T-helper 9 cell (primary cell): ENCODE results near the gene MORC3.
"Not testable (repeated sequence)": the region's sequence is repeated elsewhere in the genome, so short reads cannot be mapped to it uniquely, and the experiment has no call there.

ENCODE experiments used
- DNase-seq: peaks from one replicate; pipeline ENCODE4 v3.0.0-alpha.2; 2020

MORC3 gene

DNA sequence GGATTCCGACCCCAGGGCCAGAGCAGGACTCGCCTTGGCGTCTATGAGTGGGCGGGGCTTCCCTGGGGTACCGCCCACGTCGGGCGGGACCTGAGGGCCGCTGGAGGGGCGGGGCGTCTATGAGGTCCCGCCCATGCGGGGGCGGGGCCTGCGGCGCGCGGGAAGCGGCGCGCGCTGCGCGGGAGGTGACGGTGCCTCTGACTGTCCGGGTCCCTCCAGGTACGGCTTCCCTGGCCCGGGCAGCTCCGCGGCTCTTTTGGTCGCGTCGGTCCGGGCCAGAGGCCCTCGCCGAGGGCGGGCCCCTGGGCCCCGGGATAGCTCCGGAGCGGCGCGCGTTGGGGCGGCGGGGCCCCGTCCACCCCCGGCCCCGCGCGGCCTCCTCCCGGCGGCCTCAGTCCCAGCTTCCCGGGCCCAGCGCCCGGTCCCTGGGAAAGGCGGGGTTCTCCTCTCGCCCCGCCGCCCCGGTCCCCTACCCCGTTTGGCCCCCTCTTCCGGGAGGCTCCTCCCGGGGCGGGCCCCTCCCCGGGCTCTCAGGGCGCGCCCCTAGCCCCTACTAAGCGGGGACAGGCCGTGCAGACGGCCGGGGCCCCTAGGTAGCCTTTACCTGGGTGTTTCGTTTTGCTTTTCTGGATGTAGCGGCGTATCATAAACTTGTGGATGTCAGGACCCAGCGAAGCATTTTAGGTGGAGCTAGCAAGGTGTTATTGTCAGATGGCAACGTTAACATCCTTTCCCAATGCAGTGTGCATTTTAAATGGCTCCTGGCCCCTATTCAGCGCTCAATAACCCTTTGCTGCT lies 65.4 kb downstream of the MORC3 start, which contains the start of gene CHAF1B:
Gene CHAF1B (plus strand): TSS at position 160 of the 798 bp plus-strand sequence. CDS start 745 bp downstream, outside the sequence.
- peak; percentile 79 for DNase-seq

DNA sequence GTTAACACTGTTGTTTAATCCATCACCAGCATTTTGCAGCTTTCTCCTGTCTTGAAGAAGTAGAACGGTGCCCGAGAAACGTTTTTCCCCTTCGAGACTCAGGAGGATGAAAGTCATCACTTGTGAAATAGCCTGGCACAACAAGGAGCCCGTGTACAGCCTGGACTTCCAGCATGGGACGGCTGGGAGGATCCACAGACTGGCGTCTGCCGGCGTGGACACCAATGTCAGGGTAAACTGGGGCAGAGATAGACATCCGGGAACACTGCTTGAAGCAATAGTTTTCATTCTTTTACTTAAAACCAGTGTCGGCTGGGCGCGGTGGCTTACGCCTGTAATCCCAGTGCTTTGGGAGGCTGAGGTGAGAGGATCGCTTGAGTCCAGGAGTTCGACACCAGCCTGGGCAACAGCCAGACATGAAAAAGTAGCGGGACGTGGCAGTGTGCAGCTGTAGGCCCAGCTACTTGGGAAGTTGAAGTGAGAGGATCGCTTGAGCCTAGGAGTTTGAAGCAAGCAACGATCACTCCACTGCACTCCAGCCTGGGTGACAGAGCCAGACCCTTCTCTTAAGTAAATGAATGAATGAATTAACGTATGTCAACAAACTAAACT lies 66.1 kb downstream of the MORC3 start:
- DNase-seq: no peak

DNA sequence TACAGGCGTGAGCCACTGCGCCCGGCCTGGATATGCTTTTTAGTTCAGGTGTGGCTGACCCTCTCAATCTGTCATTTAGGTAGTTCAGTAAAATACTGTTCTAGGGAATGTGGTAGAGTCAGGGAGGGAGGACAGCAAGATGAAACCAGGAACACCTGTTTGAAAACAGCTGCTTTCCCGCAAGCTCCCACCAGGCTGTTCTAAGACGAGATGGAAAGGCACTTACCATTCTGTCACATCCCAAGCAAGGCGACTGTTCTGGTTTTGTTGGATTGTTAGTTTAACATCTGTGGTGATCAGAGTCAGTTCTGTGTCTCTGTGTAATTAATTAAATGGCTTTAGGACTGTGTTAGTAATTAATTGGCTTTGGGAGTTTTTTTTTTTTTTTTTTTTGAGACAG lies 68.1 kb downstream of the MORC3 start:
- DNase-seq: no peak

DNA sequence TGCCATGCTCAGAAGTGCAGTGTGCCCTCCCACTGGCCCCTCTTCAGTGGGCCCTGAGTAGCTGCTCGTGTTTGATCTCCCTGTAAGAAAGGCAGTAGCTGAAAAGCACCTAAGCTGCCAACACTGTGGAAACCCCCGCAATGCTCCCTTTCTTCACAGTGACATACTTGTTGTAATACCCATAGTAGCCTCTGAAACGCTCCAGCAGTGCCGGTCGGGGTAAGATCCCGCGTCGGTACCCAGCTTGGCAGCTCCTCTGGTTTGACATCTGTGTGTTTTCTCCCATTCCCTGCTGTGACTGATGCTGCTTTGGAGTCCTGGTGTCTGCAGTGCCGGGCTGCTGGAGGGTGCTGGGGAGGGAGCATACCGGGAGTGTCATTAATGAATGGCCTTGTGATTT lies 68.8 kb downstream of the MORC3 start:
- no peak for DNase-seq

DNA sequence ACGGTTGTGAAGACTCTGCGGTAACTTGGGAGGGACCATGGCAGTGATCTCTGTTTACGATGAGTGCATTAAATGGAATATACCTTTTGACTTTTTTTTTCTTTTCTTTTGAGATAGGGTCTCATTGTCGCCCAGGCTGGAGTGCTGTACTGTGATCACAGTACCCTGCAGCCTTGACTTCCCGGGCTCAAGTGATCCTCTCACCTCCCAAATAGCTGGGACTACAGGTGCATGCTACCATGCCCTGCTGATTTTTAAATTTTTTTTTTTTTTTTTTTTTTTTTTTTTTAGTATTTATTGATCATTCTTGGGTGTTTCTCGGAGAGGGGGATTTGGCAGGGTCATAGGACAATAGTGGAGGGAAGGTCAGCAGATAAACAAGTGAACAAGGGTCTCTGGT lies 71.7 kb downstream of the MORC3 start:
- not testable (repeated sequence) for DNase-seq

DNA sequence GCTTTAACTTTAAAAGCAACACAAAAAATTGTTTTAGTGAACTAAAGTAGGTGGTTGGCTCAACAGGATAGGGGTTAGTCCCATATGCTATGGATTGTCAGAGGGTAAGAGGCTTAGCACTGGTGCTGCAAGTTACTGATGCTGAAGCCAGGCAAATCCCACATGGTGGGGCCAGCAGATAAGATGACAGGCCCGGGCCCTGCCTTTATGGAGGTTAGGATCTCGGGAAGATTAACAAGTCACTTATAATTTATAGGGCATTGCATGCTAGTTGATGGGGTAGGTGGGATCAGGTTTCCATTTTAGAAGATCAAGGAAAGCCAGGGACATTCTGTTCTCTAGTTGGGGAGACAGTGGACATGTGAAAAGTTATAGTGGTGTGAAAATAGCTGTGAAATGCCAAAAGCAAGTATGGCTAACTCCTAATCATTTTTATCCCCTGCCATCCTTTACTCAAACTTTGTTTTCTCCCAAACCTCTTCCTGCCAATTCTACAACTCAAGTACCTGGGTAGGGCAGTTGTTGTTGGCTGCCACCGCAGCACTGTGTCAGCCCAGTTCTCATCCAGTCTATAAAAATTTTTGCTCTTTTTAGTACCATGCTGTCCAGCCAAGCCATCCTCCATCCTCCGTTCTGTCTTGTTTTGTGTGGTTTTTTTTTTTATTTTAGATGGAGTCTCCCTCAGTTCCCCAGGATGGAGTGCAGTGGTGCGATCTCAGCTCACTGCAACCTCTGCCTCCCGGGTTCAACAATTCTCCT lies 75.5 kb downstream of the MORC3 start:
- DNase-seq: no peak

DNA sequence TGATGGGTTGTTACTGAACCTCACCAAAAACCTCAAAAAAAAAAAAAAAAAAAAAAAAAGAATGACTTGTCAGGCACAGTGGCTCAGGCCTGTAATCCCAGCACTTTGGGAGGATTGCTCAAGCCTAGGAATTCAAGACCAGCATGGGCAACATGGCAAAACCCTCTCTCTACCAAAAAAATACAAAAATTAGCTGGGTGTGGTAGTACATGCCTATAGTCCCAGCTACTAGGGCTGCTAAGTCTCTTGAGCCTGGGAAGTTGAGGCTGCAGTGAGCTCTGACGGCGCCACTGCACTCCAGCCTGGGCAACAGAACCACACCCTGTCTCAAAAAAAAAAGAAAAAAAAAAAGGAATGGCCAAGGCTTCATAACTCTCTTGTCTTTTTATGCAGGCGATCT lies 76.3 kb downstream of the MORC3 start:
- DNase-seq: no peak

DNA sequence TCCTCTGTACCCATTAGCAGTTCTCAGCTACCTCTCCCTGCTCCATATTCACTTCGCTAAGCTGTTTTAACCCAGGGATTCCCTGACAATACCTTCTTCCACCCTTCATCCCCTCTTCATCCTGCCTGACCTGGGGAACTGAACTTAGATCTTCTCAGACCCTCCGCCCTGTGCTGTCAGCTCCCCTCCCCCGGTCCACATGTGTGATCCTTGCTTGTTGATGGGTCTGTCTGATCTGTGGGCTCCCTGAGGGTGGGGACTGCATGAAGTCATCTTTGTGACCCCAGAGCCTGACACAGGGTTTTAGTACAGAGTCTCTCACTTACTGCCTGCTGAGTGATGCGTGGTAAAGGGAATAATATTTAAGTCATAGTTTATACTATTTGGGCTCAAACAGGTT lies 77.0 kb downstream of the MORC3 start:
- DNase-seq: no peak

DNA sequence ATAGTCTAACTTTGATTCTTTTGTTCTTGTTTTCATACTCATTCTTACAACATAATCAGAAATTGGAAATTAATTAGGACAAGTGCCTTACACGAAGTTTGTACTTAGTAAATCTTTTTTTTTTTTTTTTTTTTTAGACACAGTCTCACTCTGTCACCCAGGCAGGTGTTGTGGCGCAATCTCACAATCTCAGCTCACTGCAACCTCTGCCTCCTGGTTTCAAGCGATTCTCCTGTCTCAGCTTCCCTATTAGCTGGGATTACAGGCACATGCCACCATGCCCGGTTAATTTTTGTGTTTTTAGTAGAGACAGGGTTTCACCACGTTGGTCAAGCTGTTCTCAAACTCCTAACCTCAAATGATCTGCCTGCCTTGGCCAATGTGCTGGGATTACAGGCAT lies 77.6 kb downstream of the MORC3 start:
- DNase-seq: no peak

DNA sequence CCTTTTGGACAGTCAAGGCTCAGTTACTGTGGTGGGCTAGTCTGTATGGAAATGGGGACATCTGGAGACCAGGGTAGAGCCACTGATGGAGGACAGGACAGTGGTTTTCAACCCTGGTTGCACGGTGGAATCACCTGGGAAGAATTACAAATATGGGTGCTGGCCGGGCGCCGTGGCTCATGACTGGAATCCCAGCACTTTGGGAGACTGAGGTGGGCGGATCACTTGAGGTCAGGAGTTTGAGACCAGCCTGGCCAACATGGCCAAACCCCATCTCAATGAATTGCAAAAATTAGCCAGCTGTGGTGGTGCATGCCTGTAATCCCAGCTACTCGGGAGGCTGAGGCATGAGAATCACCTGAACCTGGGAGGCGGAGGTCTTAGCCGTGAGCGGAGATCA lies 79.7 kb downstream of the MORC3 start:
- not testable (repeated sequence) for DNase-seq

DNA sequence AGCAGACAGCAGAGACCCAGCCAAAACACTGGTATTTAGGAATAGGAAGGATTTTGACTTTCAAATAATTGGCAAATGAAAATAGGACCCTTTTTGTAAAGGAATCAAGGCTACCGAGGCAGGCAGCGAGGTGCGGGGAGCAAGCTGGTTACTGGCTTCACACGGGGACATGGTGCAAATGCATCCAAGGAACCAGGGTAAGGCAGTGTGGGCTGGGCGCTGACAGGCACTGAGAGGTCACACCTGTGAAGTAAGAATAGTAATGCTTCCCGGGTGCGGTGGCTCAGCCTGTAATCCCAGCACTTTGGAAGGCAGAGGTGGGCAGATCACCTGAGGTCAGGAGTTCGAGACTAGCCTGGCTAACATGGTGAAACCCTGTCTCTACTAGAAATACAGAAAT lies 80.7 kb downstream of the MORC3 start:
- no peak for DNase-seq

DNA sequence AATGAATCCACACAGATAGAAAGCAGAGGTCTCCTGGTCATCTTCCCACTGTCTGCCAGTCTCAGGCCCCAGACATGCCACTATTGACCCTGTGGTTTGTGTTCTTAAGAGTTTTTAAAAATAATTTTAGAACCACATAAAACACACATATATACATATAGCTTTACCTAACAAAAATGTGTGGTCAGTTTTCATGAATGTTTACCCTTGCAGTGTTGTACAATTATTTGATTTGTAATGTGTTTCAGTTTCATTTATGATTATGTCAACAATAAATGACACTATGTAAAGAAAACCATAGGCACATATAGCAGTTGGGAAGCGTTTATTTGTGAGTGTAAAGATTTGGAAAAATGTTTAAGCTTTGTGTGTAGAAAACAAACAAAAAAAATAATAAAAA lies 82.3 kb downstream of the MORC3 start:
- DNase-seq: no peak

DNA sequence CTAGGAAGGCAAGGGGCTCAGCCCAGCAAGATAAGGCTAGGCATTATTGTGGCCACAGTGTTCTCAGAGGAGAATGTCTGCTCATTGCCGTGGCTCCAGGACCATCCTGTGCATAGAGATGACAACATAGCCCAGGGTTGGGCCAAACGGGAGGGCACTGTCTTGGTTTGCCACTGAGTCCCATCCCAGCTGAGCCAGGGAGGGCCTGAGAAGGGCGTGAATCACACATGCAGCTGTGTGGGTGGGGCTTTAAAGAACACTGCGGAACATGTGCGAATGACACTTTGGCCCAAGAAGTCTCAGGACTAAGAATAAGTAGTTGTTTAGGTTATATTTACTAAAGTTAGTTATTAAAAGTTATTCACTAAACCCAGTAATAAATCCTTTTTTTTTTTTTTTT lies 83.7 kb downstream of the MORC3 start:
- DNase-seq: no peak

DNA sequence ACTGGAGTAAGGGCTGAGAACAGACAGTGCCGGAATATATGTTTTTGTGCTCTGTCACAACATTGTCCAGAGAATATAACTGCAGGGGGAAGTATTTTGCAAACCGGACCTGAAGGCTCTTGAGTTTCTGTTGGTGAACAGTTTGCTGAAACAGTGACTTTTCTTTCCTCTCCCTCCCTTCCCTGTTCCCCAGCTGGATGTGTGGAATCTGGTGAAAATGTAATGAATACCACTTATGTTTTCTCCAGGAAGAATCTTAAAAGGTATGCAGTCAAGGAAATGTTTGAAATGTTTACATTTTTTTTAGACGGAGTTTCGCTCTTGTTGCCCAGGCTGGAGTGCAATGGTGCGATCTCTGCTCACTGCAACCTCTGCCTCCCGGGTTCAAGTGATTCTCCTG lies 88.6 kb downstream of the MORC3 start:
- DNase-seq: no peak

DNA sequence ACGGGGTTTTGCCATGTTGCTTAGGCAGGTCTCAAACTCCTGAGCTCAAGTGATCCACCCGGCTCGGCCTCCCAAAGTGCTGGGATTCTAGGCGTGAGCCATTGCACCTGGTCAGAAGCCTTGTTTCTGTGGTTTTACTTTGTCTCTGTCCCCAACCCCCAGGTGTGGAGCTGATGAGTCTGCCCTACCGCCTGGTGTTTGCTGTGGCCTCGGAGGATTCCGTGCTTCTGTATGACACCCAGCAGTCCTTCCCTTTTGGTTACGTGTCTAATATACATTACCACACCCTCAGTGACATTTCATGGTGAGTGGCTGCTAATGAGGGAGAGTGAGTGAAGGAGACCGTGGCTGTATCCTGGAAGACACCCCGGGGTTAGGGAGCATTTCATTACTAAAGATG lies 91.3 kb downstream of the MORC3 start:
- no peak for DNase-seq

DNA sequence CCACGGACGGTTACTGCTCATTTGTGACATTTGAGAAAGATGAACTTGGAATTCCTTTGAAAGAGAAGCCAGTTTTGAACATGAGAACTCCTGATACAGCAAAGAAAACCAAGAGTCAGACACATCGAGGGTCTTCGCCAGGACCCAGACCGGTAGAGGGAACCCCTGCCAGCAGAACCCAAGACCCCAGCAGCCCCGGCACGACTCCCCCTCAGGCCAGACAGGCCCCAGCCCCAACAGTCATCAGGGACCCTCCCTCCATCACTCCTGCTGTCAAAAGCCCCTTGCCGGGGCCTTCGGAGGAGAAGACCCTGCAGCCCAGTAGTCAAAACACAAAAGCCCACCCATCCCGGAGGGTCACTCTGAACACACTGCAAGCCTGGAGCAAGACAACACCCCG lies 92.9 kb downstream of the MORC3 start:
- no peak for DNase-seq

DNA sequence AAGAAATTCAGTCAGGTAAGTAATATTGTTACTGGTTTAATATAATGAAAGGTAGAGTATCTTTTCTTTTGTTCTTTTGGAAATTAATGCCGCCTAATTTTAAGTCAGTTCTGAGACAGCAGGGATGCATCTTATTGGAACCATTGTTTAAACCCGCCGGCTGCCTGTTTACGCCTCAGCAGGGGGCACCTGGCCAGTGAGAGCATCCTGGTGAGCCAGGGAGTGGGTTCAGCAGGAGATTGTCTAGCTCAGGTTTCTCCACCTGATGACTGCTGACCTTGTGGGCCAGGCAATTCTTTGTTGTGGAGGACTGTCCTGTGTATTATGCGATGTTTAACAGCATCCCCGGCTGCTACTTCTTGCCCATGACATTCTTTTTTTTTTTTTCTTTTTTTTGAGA lies 95.4 kb downstream of the MORC3 start:
- no peak for DNase-seq

DNA sequence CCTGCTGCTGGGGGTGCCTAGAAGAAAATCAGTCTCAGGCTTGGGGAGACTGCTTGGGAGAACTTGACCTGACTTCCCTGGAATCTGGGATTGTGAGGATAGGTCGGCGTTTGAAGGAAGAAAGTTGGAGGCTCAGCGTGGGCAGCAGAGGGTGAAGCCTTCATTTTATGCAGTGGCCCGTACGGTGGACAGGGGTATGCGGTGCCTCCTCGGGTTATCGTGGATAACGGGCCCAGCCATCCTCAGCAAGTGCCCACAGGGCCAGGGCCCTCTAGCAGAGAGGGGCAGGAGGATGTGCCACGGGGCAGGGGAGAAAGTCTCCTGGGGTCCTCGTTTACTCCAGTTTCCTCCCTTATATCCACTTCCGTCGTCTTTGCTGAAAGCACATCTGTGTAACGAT lies 99.2 kb downstream of the MORC3 start:
- DNase-seq: no peak

DNA sequence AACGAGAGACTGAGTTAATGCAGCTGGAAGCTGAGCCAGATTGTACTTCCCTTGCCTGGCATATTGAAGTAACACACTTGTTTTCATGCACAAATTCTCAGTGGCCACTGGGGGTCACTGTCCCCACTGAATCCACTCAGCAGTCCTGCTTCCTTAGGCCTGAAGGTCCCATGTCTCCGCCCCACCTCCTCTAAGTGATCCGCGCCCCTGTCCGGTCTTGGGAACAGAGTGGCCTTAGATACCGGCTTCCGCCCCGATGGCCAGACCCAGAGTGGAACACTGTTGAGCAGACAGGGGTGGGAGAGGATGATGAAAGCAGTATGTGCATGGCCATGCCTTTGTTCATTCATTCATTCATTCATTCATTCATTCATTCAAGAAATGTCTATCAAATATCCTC lies 100.0 kb downstream of the MORC3 start:
- DNase-seq: no peak

DNA sequence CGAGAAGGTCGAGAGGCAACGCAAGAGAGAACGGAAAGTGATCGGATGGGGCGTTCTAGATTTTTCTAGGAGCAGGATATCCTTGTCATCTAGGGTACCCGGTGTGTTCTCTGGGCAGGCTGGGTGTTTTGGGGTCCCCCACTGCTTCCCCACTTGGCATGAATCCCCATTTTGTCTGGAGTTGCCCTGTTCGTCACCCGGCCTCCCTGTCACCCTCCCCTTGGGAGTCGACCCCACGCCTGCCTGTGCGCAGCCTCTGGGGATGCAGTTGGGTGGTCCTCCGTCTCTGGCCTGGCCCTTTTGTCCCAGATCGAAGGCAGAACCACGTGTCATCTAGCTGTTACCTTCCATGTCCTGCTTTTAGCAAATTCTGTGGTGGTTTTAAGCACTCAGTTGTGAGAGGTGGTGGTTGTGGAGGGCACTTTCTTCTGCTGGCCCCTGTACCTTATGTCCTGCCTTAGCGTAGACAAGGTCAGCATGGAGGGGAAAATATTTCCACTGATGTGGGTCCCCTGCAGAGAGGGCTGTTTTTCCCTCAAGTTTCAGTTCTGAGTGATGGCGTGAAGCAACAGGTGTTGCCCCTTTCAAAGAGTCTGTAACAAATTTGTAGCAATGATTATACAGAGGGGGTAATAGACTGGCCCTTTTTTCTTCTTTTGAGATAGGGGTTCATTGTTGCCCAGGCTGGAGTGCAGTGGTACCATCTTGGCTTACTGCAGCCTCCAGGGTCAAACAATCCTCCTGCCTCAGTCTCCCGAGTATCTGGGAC lies 100.8 kb downstream of the MORC3 start:
- no peak for DNase-seq

DNA sequence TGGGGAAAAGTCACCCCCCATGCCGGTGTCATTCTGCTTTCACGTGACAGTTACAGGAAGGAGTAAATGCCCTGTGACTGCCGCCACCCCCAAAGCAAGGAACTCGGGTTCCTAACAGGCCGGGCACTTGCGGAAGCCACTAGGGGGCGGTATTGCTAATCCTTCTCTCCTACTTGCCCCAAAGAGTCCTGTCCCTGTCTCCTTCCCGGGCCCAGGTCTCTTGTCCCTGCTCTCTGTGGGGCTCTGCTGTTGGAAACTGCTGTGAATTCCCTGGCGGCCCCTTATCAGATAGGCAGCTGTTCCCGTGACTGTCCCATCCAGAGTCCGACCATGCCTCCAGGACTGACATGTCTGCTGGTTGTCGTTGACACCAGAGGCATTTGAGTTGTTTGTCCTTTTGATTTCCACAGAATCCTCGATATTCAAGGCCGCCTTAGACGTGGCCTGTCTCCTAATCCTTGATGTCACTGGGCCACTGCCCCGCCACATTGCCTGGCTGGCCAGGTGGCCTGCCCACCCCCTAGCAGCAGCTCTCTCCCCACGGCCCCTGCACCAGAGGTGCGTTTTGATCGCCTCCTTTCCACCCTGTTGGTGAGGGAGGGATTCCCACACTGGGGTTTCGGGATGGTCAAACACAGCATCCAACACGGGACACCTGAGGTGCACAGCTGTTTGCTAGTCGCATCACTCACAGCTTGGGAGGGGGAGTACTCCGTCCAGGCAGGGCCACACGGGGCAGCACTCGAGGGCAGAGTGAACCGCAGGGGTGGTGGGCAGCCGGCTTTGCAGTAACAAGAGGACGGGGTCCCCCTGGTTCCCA lies 102.5 kb downstream of the MORC3 start:
- peak; percentile 6 for DNase-seq

DNA sequence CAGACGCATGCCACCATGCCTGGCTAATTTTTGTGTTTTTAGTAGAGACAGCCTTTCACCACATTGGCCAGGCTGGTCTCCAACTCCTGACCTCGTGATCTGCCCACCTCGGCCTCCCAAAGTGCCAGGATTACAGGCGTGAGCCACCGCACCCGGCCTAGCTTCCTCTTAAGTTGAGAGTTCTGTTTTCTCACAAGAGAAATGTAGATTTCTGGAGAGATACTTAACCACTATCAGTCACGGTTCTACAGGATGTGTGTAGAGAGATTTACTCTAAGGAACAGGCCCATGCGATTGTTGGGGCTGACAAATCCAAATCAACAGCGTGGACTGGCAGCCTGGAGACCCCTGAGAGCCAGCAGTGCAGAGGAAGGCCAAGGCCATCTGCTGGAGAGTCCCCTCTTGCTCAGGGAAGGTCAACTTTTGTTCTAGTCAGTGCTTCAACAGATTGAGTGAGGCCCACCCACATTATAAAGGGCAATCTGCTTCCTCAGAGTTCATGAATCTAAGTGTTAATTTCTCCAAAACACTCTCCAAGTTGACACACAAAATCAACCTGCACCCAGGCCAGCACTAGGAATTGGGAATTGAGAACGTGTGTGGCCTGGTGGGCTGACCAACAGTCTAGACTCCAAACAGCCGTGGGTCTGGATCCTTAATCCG lies 103.9 kb downstream of the MORC3 start:
- no peak for DNase-seq
